ENCODE data around the gene ZNF552. TPM values are rescaled to one million over a fixed set of nuclear protein-coding genes. Genes with fewer than 3 reads are reported as not detected.
A peak's percentile ranks its signal among the peaks of the same experiment; 100 is the strongest.

ZNF552 gene
- total and polyA plus RNA-seq, 2 of the 8 experiments (the other 6 are each of a cell fraction or from before 2014, with no cell fraction given), result 5.9 to 11.6 TPM

DNA sequence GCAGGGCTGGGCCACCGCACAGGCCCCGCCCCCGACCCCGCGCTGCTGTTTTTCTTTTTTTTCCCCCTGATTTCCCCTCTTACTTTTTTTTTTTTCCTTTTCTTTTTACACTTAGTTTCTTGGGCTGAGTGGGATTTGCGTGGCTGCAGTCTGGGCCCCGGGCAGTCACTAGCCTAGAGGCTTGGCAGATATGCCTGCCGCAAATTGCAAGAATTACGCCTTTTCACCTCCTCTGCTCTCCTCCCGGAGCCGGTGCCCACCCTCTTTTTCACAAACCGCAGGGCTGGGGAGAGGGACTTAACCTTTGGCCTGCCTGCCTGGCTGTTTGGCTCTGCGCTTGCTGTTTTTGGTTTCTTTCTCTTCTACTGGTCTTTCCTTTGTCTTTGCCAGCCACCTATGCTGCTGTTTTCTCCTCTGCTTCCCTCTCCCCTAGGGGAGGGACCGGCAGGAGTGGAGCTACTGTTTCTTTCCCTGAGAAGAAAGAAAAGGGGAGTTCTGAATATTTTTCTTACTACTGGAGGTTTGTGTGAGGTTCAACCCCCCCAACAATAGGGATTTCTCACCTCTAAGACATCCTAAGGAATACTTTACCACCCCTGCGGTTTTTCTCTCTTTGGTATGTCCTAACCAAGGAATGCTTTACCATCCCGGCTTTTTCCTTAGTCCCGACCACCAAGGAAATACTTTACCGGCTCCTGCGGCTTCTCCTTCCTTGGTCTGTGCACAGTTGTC, 11.0 kb downstream of the ZNF552 start (continued):
- TF ChIP-seq, protein P1, sequence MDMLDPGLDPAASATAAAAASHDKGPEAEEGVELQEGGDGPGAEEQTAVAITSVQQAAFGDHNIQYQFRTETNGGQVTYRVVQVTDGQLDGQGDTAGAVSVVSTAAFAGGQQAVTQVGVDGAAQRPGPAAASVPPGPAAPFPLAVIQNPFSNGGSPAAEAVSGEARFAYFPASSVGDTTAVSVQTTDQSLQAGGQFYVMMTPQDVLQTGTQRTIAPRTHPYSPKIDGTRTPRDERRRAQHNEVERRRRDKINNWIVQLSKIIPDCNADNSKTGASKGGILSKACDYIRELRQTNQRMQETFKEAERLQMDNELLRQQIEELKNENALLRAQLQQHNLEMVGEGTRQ (IDR thresholded peaks at IDR 0.05; ENCODE audit: low read length), result no peak
- TF ChIP-seq, protein P2, sequence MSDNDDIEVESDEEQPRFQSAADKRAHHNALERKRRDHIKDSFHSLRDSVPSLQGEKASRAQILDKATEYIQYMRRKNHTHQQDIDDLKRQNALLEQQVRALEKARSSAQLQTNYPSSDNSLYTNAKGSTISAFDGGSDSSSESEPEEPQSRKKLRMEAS (IDR thresholded peaks at IDR 0.05), result no peak
- no peak for TF ChIP-seq TEAD4 (IDR thresholded peaks at IDR 0.05; ENCODE audit: low read depth, low read length)
- TF ChIP-seq KDM4A (IDR thresholded peaks at IDR 0.05; ENCODE audit: low read depth, low read length, severe bottlenecking), result no peak
- no peak for TF ChIP-seq FOSL1 (IDR thresholded peaks at IDR 0.05; ENCODE audit: insufficient read depth, low read depth, low read length)
- no peak for TF ChIP-seq BCL11A (IDR thresholded peaks at IDR 0.05; ENCODE audit: low read depth in 2 of 2, low read length in 2 of 2)
- TF ChIP-seq SIN3A (conservative IDR thresholded peaks at IDR 0.05 in 1 of 2, IDR thresholded peaks at IDR 0.05 in 1 of 2; ENCODE audit: low read depth in 1 of 2, low read length in 2 of 2), result no peak
- peak; percentile 50; the same call in 1 of the 2 replicates for TF ChIP-seq PHF8 (conservative IDR thresholded peaks at IDR 0.05; ENCODE audit: low read depth, low read length)
- TF ChIP-seq TBP (IDR thresholded peaks at IDR 0.05; ENCODE audit: low read depth, low read length), result no peak; the same call in 1 of the 2 replicates
- TF ChIP-seq ASH2L (IDR thresholded peaks at IDR 0.05; ENCODE audit: low read length), result peak; percentile 86
- TF ChIP-seq, protein P3, sequence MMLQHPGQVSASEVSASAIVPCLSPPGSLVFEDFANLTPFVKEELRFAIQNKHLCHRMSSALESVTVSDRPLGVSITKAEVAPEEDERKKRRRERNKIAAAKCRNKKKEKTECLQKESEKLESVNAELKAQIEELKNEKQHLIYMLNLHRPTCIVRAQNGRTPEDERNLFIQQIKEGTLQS (IDR thresholded peaks at IDR 0.05; ENCODE audit: insufficient read depth, low read depth, low read length), result no peak
- no peak for TF ChIP-seq RFX5 (IDR thresholded peaks at IDR 0.05; ENCODE audit: borderline replicate concordance, low read depth, low read length)
- no peak for TF ChIP-seq KDM5A (IDR thresholded peaks at IDR 0.05; ENCODE audit: low read length)
- TF ChIP-seq, protein P4, sequence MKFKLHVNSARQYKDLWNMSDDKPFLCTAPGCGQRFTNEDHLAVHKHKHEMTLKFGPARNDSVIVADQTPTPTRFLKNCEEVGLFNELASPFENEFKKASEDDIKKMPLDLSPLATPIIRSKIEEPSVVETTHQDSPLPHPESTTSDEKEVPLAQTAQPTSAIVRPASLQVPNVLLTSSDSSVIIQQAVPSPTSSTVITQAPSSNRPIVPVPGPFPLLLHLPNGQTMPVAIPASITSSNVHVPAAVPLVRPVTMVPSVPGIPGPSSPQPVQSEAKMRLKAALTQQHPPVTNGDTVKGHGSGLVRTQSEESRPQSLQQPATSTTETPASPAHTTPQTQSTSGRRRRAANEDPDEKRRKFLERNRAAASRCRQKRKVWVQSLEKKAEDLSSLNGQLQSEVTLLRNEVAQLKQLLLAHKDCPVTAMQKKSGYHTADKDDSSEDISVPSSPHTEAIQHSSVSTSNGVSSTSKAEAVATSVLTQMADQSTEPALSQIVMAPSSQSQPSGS (IDR thresholded peaks at IDR 0.05; ENCODE audit: low read length), result no peak
- TF ChIP-seq, protein P5, sequence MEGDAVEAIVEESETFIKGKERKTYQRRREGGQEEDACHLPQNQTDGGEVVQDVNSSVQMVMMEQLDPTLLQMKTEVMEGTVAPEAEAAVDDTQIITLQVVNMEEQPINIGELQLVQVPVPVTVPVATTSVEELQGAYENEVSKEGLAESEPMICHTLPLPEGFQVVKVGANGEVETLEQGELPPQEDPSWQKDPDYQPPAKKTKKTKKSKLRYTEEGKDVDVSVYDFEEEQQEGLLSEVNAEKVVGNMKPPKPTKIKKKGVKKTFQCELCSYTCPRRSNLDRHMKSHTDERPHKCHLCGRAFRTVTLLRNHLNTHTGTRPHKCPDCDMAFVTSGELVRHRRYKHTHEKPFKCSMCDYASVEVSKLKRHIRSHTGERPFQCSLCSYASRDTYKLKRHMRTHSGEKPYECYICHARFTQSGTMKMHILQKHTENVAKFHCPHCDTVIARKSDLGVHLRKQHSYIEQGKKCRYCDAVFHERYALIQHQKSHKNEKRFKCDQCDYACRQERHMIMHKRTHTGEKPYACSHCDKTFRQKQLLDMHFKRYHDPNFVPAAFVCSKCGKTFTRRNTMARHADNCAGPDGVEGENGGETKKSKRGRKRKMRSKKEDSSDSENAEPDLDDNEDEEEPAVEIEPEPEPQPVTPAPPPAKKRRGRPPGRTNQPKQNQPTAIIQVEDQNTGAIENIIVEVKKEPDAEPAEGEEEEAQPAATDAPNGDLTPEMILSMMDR (IDR thresholded peaks at IDR 0.05; ENCODE audit: control extremely low read depth in 1 of 3, insufficient read depth in 1 of 3, low read depth in 1 of 3, low read length in 3 of 3), result no peak
- no peak for TF ChIP-seq NRF1 (IDR thresholded peaks at IDR 0.05; ENCODE audit: low read depth, low read length)
- TF ChIP-seq CHD2 (IDR thresholded peaks at IDR 0.05; ENCODE audit: low read length), result no peak
- no peak for TF ChIP-seq HDAC6 (IDR thresholded peaks at IDR 0.05; ENCODE audit: low read depth, low read length)
